ENCODE data around the gene RTP5.
"Not testable (repeated sequence)": the region's sequence is repeated elsewhere in the genome, so short reads cannot be mapped to it uniquely, and the experiment has no call there.

RTP5 gene

GRCh38 chr2:241904011-241904718 lies 34.6 kb downstream of the RTP5 start:
- no peak for FAIRE-seq

- FAIRE-seq: no peak
These were observed 35.5 kb downstream of the RTP5 start for GRCh38 chr2:241904791-241905710.

- no peak for FAIRE-seq
These were observed 36.3 kb downstream of the RTP5 start for GRCh38 chr2:241905716-241906377.

GRCh38 chr2:241906378-241906770 lies 36.8 kb downstream of the RTP5 start:
- FAIRE-seq: not testable (repeated sequence)

DNA sequence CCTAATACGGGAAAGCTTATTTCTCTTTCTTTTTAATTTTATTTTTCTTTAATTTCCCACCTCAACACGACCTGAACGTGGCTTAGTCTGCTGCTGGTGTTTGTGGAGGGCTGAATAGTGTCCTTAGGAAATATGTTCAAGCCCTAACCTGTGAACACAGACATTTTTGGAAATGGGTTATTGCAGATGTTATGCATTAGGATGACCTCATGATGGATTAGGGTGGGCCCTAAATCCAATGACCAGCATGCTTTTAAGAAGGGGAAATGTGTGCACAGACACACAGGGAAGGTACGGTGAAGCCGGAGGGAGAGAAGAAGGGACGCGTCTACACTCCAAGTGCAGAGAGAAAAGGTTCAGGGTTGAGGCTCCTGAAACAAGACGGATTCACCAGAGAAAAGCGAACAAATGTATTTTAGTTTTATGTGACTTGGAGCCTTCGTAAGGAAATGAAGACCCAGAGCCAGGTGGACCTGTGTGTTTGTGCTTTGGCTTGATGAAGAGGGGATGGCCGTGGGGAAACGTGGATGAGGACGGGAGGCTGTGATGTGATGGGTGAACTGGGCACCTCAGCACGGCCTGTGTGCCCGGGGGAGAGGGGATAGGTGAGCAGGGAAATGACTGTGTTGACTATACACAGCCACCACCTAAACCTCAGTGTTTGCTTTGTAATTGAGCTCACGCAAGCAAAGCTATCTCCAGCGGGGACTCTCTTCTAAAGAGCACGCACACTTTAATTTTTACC lies 37.5 kb downstream of the RTP5 start:
- no peak for FAIRE-seq

DNA sequence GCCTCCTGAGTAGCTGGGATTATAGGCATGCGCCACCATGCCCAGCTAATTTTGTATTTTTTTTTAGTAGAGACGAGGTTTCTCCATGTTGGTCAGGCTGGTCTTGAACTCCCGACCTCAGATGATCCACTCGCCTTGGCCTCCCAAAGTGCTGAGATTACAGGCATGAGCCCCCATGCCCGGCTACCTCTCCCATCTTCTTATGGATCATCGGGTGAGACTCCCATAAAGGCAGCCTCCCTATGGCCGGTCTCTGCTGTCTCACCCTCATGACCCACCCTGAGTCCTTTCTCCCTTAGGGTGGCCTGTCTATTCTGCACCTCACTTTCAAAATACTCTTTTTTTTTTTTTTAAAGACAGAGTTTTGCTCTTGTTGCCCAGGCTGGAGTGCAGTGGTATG lies 38.3 kb downstream of the RTP5 start:
- FAIRE-seq: not testable (repeated sequence)

GRCh38 chr2:241908686-241909420 lies 39.3 kb downstream of the RTP5 start:
- FAIRE-seq: no peak

DNA sequence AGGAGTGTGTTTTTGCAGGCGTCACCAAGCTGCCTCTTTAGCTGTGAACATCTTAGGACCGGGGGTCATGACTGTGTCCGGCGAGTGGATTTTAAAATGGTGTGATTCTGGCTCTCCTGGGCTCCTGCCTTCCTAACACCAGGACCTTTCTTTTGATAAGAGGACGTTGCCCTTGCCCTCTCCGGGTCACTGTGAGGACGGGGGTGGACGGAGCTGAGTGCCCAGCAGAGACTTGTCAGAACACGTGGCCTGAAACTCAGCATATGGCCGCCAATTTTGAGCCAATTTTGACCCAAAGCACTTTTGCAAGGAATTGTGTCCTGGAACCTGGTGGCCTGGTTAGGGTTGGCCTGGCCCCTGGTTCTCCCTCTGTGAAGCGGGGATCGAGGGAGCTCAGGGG lies 40.2 kb downstream of the RTP5 start:
- FAIRE-seq: no peak

GRCh38 chr2:241910604-241911520 lies 41.3 kb downstream of the RTP5 start:
- no peak for FAIRE-seq

GRCh38 chr2:241911551-241911950 lies 42.0 kb downstream of the RTP5 start:
- no peak for FAIRE-seq

DNA sequence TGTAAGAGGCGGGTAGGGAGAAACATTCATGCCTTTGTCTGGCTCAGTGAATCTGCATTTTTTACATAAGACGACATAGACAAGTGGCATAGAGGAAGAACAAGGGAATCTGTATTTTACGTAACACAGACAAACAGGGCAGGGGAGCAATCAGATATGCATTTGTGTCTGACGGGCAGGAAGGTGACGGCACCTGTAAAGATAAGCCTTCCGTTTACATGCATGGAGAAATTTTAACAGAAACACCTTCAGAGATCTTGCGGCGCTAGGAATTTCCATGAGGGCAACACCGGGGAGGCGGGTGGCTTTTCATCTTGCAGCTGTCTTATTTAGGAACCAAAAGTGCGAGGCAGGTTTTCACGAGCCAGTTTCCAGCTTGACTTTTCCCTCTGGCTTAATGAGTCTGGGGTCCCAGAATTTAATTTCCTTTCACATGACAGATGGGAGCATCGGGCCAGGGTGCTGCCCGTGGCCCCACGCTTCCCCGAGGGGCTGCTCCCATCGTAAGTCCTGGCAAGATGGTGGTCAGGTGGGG lies 42.6 kb downstream of the RTP5 start:
- no peak for FAIRE-seq

- FAIRE-seq: no peak
These were observed 44.2 kb downstream of the RTP5 start for GRCh38 chr2:241913703-241914102.

GRCh38 chr2:241914542-241914941 lies 45.0 kb downstream of the RTP5 start:
- FAIRE-seq: no peak

DNA sequence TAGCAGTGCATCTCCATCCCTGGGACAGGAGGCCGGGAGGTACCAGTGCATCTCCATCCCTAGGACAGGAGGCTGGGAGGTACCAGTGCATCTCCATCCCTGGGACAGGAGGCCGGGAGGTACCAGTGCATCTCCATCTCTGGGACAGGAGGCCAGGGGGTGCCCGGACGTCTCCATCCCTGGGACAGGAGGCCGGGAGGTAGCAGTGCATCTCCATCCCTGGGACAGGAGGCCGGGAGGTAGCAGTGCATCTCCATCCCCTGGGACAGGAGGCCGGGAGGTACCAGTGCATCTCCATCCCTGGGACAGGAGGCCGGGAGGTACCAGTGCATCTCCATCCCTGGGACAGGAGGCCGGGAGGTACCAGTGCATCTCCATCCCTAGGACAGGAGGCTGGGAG lies 52.1 kb downstream of the RTP5 start:
- FAIRE-seq: not testable (repeated sequence)

DNA sequence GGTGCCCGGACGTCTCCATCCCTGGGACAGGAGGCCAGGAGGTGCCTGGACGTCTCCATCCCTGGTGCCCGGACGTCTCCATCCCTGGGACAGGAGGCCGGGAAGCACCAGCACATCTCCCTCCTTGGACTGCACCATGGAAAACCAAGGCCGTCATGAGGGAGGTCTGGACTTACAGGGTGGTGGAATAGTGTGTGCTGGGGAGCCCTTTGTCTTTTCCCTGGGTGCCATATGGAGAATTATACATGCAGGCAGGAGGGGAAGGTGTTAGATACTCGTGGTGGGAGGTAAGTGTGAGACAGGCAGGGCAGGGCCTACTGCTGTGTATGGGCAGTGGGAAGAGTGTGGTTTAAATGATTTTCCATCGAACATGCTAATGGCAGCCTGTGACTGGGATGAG lies 52.9 kb downstream of the RTP5 start:
- FAIRE-seq: no peak

- FAIRE-seq: not testable (repeated sequence)
These were observed 53.5 kb downstream of the RTP5 start for GRCh38 chr2:241922816-241923601.
